Effector CD8-positive, alpha-beta T cell (primary cell): ENCODE data around the gene COL1A2.

Source experiments
- DNase-seq: peaks from one replicate; lab custom pipeline; 2025; lab: John Stamatoyannopoulos, UW

The COL1A2 gene

GRCh38 chr7:94411188-94411466 lies 16.4 kb downstream of the COL1A2 start:
- DNase-seq: no peak

GRCh38 chr7:94412762-94413322 lies 18.1 kb downstream of the COL1A2 start:
- DNase-seq: no peak

- DNase-seq: no peak
Measured at GRCh38 chr7:94414481-94414880, 19.8 kb downstream of the COL1A2 start.

GRCh38 chr7:94414980-94415379 lies 20.3 kb downstream of the COL1A2 start:
- no peak for DNase-seq

GRCh38 chr7:94417306-94417705 lies 22.6 kb downstream of the COL1A2 start:
- no peak for DNase-seq

GRCh38 chr7:94417901-94418300 lies 23.2 kb downstream of the COL1A2 start:
- no peak for DNase-seq

- DNase-seq: no peak
Measured at GRCh38 chr7:94418851-94419250, 24.2 kb downstream of the COL1A2 start.

- no peak for DNase-seq
Measured at GRCh38 chr7:94420328-94420727, 25.6 kb downstream of the COL1A2 start.

GRCh38 chr7:94421681-94422080 lies 27.0 kb downstream of the COL1A2 start:
- DNase-seq: no peak

GRCh38 chr7:94422136-94422535 lies 27.4 kb downstream of the COL1A2 start:
- no peak for DNase-seq

GRCh38 chr7:94422827-94423460 lies 28.2 kb downstream of the COL1A2 start:
- no peak for DNase-seq

GRCh38 chr7:94423863-94424735 lies 29.4 kb downstream of the COL1A2 start:
- DNase-seq: no peak

GRCh38 chr7:94425546-94425945 lies 30.9 kb downstream of the COL1A2 start:
- no peak for DNase-seq

- no peak for DNase-seq
Measured at GRCh38 chr7:94426980-94427875, 32.5 kb downstream of the COL1A2 start.

- no peak for DNase-seq
Measured at GRCh38 chr7:94429153-94429552, 34.5 kb downstream of the COL1A2 start.

- DNase-seq: no peak
Measured at GRCh38 chr7:94431176-94431575, 36.5 kb downstream of the COL1A2 start.

- no peak for DNase-seq
Measured at GRCh38 chr7:94431619-94432280, 37.1 kb downstream of the COL1A2 start.

- no peak for DNase-seq
Measured at GRCh38 chr7:94432281-94432670, 37.6 kb downstream of the COL1A2 start.

GRCh38 chr7:94432817-94433216 lies 38.1 kb downstream of the COL1A2 start:
- no peak for DNase-seq

- no peak for DNase-seq
Measured at GRCh38 chr7:94433224-94433623, 38.5 kb downstream of the COL1A2 start.

- no peak for DNase-seq
Measured at GRCh38 chr7:94434042-94434441, 39.3 kb downstream of the COL1A2 start.
